Panc1 (cell line): ENCODE data around the gene FAM72B.
"Not testable (repeated sequence)": the region's sequence is repeated elsewhere in the genome, so short reads cannot be mapped to it uniquely, and the experiment has no call there.

Experiments used
- POLR2AphosphoS5 ChIP-seq: IDR thresholded peaks from 2 replicates; pipeline ENCODE4 v1.6.1; 2012; ENCODE audit warnings: mild to moderate bottlenecking, low read depth, low read length, moderate library complexity
- TCF7L2 ChIP-seq: IDR thresholded peaks from 2 replicates; pipeline ENCODE4 v1.6.1; 2011; ENCODE audit warnings: mild to moderate bottlenecking, low read depth, low read length, inconsistent platforms
- TF ChIP-seq, protein P1 (sequence below): fragments of 450-650 bp; IDR thresholded peaks from 2 replicates; pipeline ENCODE4 v1.5.1; 2017; ENCODE audit warnings: mild to moderate bottlenecking
- TF ChIP-seq, protein P2 (sequence below), 2 experiments: IDR thresholded peaks; 2 replicates each; pipeline ENCODE4 v1.6.1; 2011 to 2012; ENCODE audit warnings: low read depth in 2 of 2, control low read depth in 1 of 2, low read length in 1 of 2, mild to moderate bottlenecking in 1 of 2, moderate library complexity in 1 of 2; ENCODE audit not compliant: insufficient read depth in 1 of 2

DNA sequence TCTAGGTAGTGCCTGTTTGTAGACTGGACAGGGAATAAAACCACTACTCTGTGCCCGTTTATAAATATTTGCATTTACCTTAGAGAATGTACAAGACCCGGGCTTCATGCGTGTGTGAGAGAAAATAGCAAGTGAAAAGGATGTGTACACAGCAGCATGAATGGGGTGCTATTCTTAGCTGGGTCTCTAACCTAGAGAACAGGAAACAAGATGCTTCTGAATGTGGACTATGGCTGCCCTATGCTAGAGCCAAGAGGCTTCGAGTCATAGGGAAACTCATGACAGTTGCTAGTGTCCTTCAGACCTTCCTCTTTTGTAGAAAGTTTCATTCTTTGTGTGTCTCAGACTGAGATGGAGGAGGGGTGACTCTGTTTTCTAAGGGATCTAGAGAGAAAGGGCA is 40.6 kb upstream of the FAM72B start:
- TF ChIP-seq, protein P1, sequence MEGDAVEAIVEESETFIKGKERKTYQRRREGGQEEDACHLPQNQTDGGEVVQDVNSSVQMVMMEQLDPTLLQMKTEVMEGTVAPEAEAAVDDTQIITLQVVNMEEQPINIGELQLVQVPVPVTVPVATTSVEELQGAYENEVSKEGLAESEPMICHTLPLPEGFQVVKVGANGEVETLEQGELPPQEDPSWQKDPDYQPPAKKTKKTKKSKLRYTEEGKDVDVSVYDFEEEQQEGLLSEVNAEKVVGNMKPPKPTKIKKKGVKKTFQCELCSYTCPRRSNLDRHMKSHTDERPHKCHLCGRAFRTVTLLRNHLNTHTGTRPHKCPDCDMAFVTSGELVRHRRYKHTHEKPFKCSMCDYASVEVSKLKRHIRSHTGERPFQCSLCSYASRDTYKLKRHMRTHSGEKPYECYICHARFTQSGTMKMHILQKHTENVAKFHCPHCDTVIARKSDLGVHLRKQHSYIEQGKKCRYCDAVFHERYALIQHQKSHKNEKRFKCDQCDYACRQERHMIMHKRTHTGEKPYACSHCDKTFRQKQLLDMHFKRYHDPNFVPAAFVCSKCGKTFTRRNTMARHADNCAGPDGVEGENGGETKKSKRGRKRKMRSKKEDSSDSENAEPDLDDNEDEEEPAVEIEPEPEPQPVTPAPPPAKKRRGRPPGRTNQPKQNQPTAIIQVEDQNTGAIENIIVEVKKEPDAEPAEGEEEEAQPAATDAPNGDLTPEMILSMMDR = not testable (repeated sequence)
- not testable (repeated sequence) for TF ChIP-seq POLR2AphosphoS5, TCF7L2
- TF ChIP-seq, protein P2, sequence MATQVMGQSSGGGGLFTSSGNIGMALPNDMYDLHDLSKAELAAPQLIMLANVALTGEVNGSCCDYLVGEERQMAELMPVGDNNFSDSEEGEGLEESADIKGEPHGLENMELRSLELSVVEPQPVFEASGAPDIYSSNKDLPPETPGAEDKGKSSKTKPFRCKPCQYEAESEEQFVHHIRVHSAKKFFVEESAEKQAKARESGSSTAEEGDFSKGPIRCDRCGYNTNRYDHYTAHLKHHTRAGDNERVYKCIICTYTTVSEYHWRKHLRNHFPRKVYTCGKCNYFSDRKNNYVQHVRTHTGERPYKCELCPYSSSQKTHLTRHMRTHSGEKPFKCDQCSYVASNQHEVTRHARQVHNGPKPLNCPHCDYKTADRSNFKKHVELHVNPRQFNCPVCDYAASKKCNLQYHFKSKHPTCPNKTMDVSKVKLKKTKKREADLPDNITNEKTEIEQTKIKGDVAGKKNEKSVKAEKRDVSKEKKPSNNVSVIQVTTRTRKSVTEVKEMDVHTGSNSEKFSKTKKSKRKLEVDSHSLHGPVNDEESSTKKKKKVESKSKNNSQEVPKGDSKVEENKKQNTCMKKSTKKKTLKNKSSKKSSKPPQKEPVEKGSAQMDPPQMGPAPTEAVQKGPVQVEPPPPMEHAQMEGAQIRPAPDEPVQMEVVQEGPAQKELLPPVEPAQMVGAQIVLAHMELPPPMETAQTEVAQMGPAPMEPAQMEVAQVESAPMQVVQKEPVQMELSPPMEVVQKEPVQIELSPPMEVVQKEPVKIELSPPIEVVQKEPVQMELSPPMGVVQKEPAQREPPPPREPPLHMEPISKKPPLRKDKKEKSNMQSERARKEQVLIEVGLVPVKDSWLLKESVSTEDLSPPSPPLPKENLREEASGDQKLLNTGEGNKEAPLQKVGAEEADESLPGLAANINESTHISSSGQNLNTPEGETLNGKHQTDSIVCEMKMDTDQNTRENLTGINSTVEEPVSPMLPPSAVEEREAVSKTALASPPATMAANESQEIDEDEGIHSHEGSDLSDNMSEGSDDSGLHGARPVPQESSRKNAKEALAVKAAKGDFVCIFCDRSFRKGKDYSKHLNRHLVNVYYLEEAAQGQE (IDR thresholded peaks at IDR 0.05; ENCODE audit: insufficient read depth in 1 of 2, low read depth in 2 of 2, low read length in 1 of 2) = not testable (repeated sequence)
